Measurements from ENCODE around the gene FRAT1.

DNA sequence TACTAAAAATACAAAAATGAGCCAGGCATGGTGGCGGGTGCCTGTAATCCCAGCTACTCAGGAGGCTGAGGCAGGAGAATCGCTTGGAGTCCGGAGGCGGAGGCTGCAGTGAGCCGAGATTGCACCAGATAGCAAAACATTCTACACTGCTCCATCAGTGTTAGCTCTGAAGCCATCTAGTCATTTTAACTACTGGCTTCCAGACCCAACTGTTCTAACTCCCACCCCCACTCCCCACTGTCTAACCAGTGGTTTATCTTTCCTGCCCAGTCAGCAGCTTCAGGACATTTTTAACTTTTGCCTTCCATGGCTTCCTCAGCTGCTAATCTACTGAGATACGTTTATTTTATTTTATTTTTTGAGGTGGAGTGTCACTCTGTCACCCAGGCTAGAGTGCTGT, 6.2 kb upstream of the FRAT1 start:
- TF ChIP-seq POLR2AphosphoS5 (IDR thresholded peaks at IDR 0.05; ENCODE audit: low read depth, low read length) (no peak), SIN3A (IDR thresholded peaks at IDR 0.05; ENCODE audit: borderline replicate concordance, insufficient read depth, low read depth, low read length) (no peak)
- TF ChIP-seq, protein P1, sequence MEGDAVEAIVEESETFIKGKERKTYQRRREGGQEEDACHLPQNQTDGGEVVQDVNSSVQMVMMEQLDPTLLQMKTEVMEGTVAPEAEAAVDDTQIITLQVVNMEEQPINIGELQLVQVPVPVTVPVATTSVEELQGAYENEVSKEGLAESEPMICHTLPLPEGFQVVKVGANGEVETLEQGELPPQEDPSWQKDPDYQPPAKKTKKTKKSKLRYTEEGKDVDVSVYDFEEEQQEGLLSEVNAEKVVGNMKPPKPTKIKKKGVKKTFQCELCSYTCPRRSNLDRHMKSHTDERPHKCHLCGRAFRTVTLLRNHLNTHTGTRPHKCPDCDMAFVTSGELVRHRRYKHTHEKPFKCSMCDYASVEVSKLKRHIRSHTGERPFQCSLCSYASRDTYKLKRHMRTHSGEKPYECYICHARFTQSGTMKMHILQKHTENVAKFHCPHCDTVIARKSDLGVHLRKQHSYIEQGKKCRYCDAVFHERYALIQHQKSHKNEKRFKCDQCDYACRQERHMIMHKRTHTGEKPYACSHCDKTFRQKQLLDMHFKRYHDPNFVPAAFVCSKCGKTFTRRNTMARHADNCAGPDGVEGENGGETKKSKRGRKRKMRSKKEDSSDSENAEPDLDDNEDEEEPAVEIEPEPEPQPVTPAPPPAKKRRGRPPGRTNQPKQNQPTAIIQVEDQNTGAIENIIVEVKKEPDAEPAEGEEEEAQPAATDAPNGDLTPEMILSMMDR (IDR thresholded peaks at IDR 0.05) = no peak

Data from Panc1 (cell line).